DMS153 treated with DMSO at 0.1 percent for 48 hours (cell line): ENCODE measurements around the gene TRIM62.
"Not testable (repeated sequence)": the region's sequence is repeated elsewhere in the genome, so short reads cannot be mapped to it uniquely, and the experiment has no call there.

ENCODE experiments used
- DNase-seq: peaks from one replicate; lab custom pipeline; 2025; ENCODE audit not compliant: unreplicated experiment; lab: John Stamatoyannopoulos, UW

Gene TRIM62

GRCh38 chr1:33140153-33141149 is 41.4 kb downstream of the TRIM62 start:
- DNase-seq = no peak

- DNase-seq = no peak
Measured at GRCh38 chr1:33137800-33138199, 44.0 kb downstream of the TRIM62 start.

- not testable (repeated sequence) for DNase-seq
Measured at GRCh38 chr1:33136041-33136440, 45.8 kb downstream of the TRIM62 start.

- DNase-seq = no peak
Measured at GRCh38 chr1:33133478-33134105, 48.3 kb downstream of the TRIM62 start.

GRCh38 chr1:33132549-33132948 is 49.3 kb downstream of the TRIM62 start:
- DNase-seq = no peak

GRCh38 chr1:33131191-33131590 is 50.7 kb downstream of the TRIM62 start:
- no peak for DNase-seq

- no peak for DNase-seq
Measured at GRCh38 chr1:33130297-33130696, 51.5 kb downstream of the TRIM62 start.

- no peak for DNase-seq
Measured at GRCh38 chr1:33128781-33129180, 53.1 kb downstream of the TRIM62 start.

GRCh38 chr1:33127001-33127823 is 54.6 kb downstream of the TRIM62 start:
- DNase-seq = peak; percentile 100

GRCh38 chr1:33126411-33127000 is 55.3 kb downstream of the TRIM62 start:
- DNase-seq = no peak

- DNase-seq = not testable (repeated sequence)
Measured at GRCh38 chr1:33124647-33125046, 57.2 kb downstream of the TRIM62 start.

GRCh38 chr1:33123266-33123665 is 58.6 kb downstream of the TRIM62 start:
- no peak for DNase-seq

- DNase-seq = no peak
Measured at GRCh38 chr1:33122483-33123178, 59.2 kb downstream of the TRIM62 start.

GRCh38 chr1:33121728-33122127 is 60.1 kb downstream of the TRIM62 start:
- DNase-seq = no peak

GRCh38 chr1:33120436-33121231 is 61.2 kb downstream of the TRIM62 start:
- DNase-seq = no peak

- DNase-seq = no peak
Measured at GRCh38 chr1:33119532-33120217, 62.2 kb downstream of the TRIM62 start.

GRCh38 chr1:33119050-33119449 is 62.8 kb downstream of the TRIM62 start:
- DNase-seq = no peak

GRCh38 chr1:33118274-33118673 is 63.6 kb downstream of the TRIM62 start:
- no peak for DNase-seq
